Mucosa of descending colon (tissue), 3 donors: ENCODE results near the gene ACOXL. TPM values are rescaled to one million over a fixed set of nuclear protein-coding genes. Genes with fewer than 3 reads are reported as not detected.
"Not testable (repeated sequence)": the region's sequence is repeated elsewhere in the genome, so short reads cannot be mapped to it uniquely, and the experiment has no call there.

ENCODE experiments used
- ATAC-seq: fragments of 200-7000 bp; cut with Tn5 transposase; one replicate; pipeline ENCODE4 v1.9.1; 2020; ENCODE audit warnings: mild to moderate bottlenecking, moderate library complexity
- DNase-seq, 3 donors: peaks; one replicate each; pipeline ENCODE4 v3.0.0-alpha.2; 2020
- H3K36me3 ChIP-seq: fragments of 200-600 bp; one replicate; pipeline ENCODE4 v1.8.0; 2021; ENCODE audit warnings: low read depth, mild to moderate bottlenecking
- H3K4me1 ChIP-seq: fragments of 200-600 bp; one replicate; pipeline ENCODE4 v1.8.0; 2021; ENCODE audit warnings: low read depth, mild to moderate bottlenecking
- H3K4me3 ChIP-seq: fragments of 200-600 bp; one replicate; pipeline ENCODE4 v1.8.0; 2021; ENCODE audit warnings: mild to moderate bottlenecking
- H3K9me3 ChIP-seq: fragments of 200-600 bp; one replicate; pipeline ENCODE4 v1.8.0; 2021; ENCODE audit warnings: mild to moderate bottlenecking
- CTCF ChIP-seq: fragments of 200-600 bp; IDR thresholded peaks from one replicate; pipeline ENCODE4 v1.8.0; 2022; ENCODE audit warnings: antibody characterized with exemption, mild to moderate bottlenecking
- intact Hi-C, 2 donors: fragments of 100-400 bp; cut with DNase I in 1 of 2; cut with micrococcal nuclease in 1 of 2; formaldehyde crosslinking; loops; one replicate each; pipeline versions ENCODE4 v1.11.0 to v1.11.1; 2022; cut with DNase I, micrococcal nuclease
- total RNA-seq, 3 donors: library from RNA; stranded (reverse); fragmentation: NEBNext Ultra II Directional in 2 of 3; extraction: Animal tissue kit (Norgen Biotek cat#: 25700) in 2 of 3; gene quantifications; one replicate each; pipeline versions ENCODE4 v1.2.1 to v1.2.4, GENCODE V29; 2021 to 2023
- donor health status: DM: no; HTN: no; CAD: no; lungs with moderate emphysema.
- donor health status: DM: no; HTN: no; CAD: no.
- donor health status: DM: no; HTN: yes; CAD: no.

Gene ACOXL
- total RNA-seq, 3 donors from 2014 or later = 0.51 to 1.2 (median 0.87) TPM

GRCh38 chr2:111042261-111042660 is 309.9 kb downstream of the ACOXL start:
- no peak for TF ChIP-seq CTCF
- ATAC-seq (no peak), DNase-seq (no peak)
- no peak overlapping the region for H3K4me3 ChIP-seq
- intact Hi-C loops = no loop called here
- no peaks in the 10 kb centered on the region for H3K9me3 ChIP-seq
- H3K4me1 ChIP-seq = no peaks in the 10 kb centered on the region
- no peaks in the 10 kb centered on the region for H3K36me3 ChIP-seq

- DNase-seq (no peak), ATAC-seq (peak; percentile 16)
- Histone ChIP-seq H3K4me3 (no peak overlapping the region), H3K4me1 (no peaks in the 10 kb centered on the region), H3K36me3 (no peaks in the 10 kb centered on the region), H3K9me3 (no peaks in the 10 kb centered on the region)
- TF ChIP-seq CTCF = no peak
- intact Hi-C loops = no loop called here
Measured at GRCh38 chr2:111042772-111043771, 310.7 kb downstream of the ACOXL start.

GRCh38 chr2:111044066-111044465 is 311.7 kb downstream of the ACOXL start:
- intact Hi-C loops = no loop called here
- Histone ChIP-seq H3K9me3 (no peaks in the 10 kb centered on the region), H3K4me3 (no peak overlapping the region), H3K36me3 (no peaks in the 10 kb centered on the region), H3K4me1 (peaks cover 3% of the 10 kb centered on the region)
- no peak for TF ChIP-seq CTCF
- no peak for DNase-seq
- no peak for ATAC-seq

- DNase-seq, H3K36me3 ChIP-seq, H3K9me3 ChIP-seq, H3K4me3 ChIP-seq, ATAC-seq, intact Hi-C loops: not testable (repeated sequence)
- H3K4me1 ChIP-seq = peaks cover 15% of the 10 kb centered on the region
Measured at GRCh38 chr2:111045236-111045635, 312.9 kb downstream of the ACOXL start.

GRCh38 chr2:111045771-111046444 is 313.5 kb downstream of the ACOXL start:
- H3K4me1 ChIP-seq = peaks cover 17% of the 10 kb centered on the region
- ATAC-seq (no peak), DNase-seq (no peak)
- intact Hi-C loops = no loop called here
- H3K9me3 ChIP-seq = no peaks in the 10 kb centered on the region
- H3K4me3 ChIP-seq = no peak overlapping the region
- H3K36me3 ChIP-seq = no peaks in the 10 kb centered on the region
- TF ChIP-seq CTCF = no peak

- Histone ChIP-seq H3K9me3 (no peaks in the 10 kb centered on the region), H3K36me3 (no peaks in the 10 kb centered on the region), H3K4me1 (peaks cover 17% of the 10 kb centered on the region), H3K4me3 (no peak overlapping the region)
- TF ChIP-seq CTCF = no peak
- intact Hi-C loops = no loop called here
- DNase-seq (no peak), ATAC-seq (no peak)
Measured at GRCh38 chr2:111046670-111047069, 314.3 kb downstream of the ACOXL start.
